Stimulated activated CD4-positive, alpha-beta T cell treated with anti-CD3 and anti-CD28 coated beads, Interleukin-15, amount 100 ng/mL, for 1 hour (primary cell): ENCODE data around the gene ARAP3.
A peak's percentile ranks its signal among the peaks of the same experiment; 100 is the strongest.
"Not testable (repeated sequence)": the region's sequence is repeated elsewhere in the genome, so short reads cannot be mapped to it uniquely, and the experiment has no call there.

Source experiments
- DNase-seq, 2 donors: peaks; one replicate each; pipeline ENCODE4 v3.0.0-alpha.2; 2020; ENCODE audit warnings: low read depth in 1 of 2, low spot score in 1 of 2

Gene ARAP3

GRCh38 chr5:141681695-141682641, at the start of gene ARAP3:
ARAP3 (minus strand) TSS chr5:141682230; CDS start chr5:141680486, 1,744 bp downstream.
- peak in 1 of 2 donors; percentile 12 for DNase-seq

- DNase-seq = no peak
Measured at GRCh38 chr5:141729387-141730006, 47.5 kb upstream of the ARAP3 start.

GRCh38 chr5:141725891-141726290, 43.9 kb upstream of the ARAP3 start:
- no peak for DNase-seq

- not testable (repeated sequence) for DNase-seq
Measured at GRCh38 chr5:141725174-141725573, 43.1 kb upstream of the ARAP3 start.

- no peak for DNase-seq
Measured at GRCh38 chr5:141722266-141722665, 40.2 kb upstream of the ARAP3 start.

- DNase-seq = no peak
Measured at GRCh38 chr5:141717043-141717442, 35.0 kb upstream of the ARAP3 start.

- DNase-seq = no peak
Measured at GRCh38 chr5:141716468-141716867, 34.4 kb upstream of the ARAP3 start.

GRCh38 chr5:141716009-141716408, 34.0 kb upstream of the ARAP3 start:
- no peak for DNase-seq

GRCh38 chr5:141715346-141715905, 33.4 kb upstream of the ARAP3 start:
- no peak for DNase-seq

GRCh38 chr5:141714542-141715310, 32.7 kb upstream of the ARAP3 start:
- DNase-seq = no peak

GRCh38 chr5:141713616-141714309, 31.7 kb upstream of the ARAP3 start:
- DNase-seq = no peak

- DNase-seq = no peak
Measured at GRCh38 chr5:141711687-141712086, 29.7 kb upstream of the ARAP3 start.

- DNase-seq = no peak
Measured at GRCh38 chr5:141709699-141710267, 27.8 kb upstream of the ARAP3 start.

GRCh38 chr5:141708016-141708415, 26.0 kb upstream of the ARAP3 start:
- DNase-seq = no peak

- DNase-seq = no peak
Measured at GRCh38 chr5:141707510-141707909, 25.5 kb upstream of the ARAP3 start.

GRCh38 chr5:141706121-141706520, 24.1 kb upstream of the ARAP3 start:
- no peak for DNase-seq

- no peak for DNase-seq
Measured at GRCh38 chr5:141705469-141705868, 23.4 kb upstream of the ARAP3 start.

GRCh38 chr5:141704782-141705297, 22.8 kb upstream of the ARAP3 start:
- DNase-seq = no peak

GRCh38 chr5:141703133-141703561, 21.1 kb upstream of the ARAP3 start:
- no peak for DNase-seq
